Esophagus squamous epithelium (tissue), 5 donors: ENCODE data around the gene SUV39H2. TPM values are rescaled to one million over a fixed set of nuclear protein-coding genes. Genes with fewer than 3 reads are reported as not detected.

Experiments used
- DNase-seq: peaks from one replicate; lab custom pipeline; 2025; lab: John Stamatoyannopoulos, UW
- H3K27ac ChIP-seq, 4 donors: fragments of 200-600 bp; sonication (generic); one replicate each; pipeline ENCODE4 v1.5.1; 2016 to 2019; ENCODE audit warnings: mild to moderate bottlenecking in 1 of 4
- H3K27me3 ChIP-seq, 4 donors: fragments of 200-600 bp; sonication (generic); 1 replicate in 3 of 4; 2 replicates in 1 of 4; pipeline versions ENCODE4 v1.5.1 to v1.6.0; 2017 to 2021; ENCODE audit warnings: antibody characterized with exemption in 1 of 4
- H3K36me3 ChIP-seq, 3 donors: fragments of 200-600 bp; sonication (generic); one replicate each; pipeline ENCODE4 v1.5.1; 2016 to 2019
- H3K4me1 ChIP-seq, 3 donors: fragments of 200-600 bp; sonication (generic); one replicate each; pipeline ENCODE4 v1.5.1; 2017 to 2019
- H3K4me3 ChIP-seq, 4 donors: fragments of 200-600 bp; sonication (generic); 1 replicate in 3 of 4; 2 replicates in 1 of 4; pipeline ENCODE4 v1.5.1; 2016 to 2019; ENCODE audit warnings: mild to moderate bottlenecking in 2 of 4, moderate library complexity in 1 of 4
- H3K9me3 ChIP-seq, 3 donors: fragments of 200-600 bp; sonication (generic); one replicate each; pipeline ENCODE4 v1.5.1; 2016 to 2019
- POLR2A ChIP-seq, 4 donors: fragments of 450-650 bp; IDR thresholded peaks; one replicate each; pipeline ENCODE4 v1.6.1; 2017; ENCODE audit warnings: antibody characterized with exemption in 4 of 4, mild to moderate bottlenecking in 4 of 4, moderate library complexity in 3 of 4
- WGBS, 2 donors: methylation state at CpG; one replicate each; pipeline ENCODE4 v1.1.5; 2018; 5-methylcytosine and 5-hydroxymethylcytosine counted together
- intact Hi-C: fragments of 100-400 bp; cut with DNase I; formaldehyde crosslinking; loops from one replicate; pipeline ENCODE4 v1.15.0; 2022
- total RNA-seq, 4 donors: library from RNA; depleted of rRNA; stranded (reverse); fragments of >200 nt; gene quantifications; one replicate each; pipeline ENCODE4 v1.1.0, GENCODE V29; 2016
- TF ChIP-seq, protein P1 (sequence below), 6 experiments: fragments of 450-650 bp in 4 of 6; fragments of 200-600 bp in 2 of 6; sonication (generic) in 2 of 6; IDR thresholded peaks; one replicate each; pipeline ENCODE4 v1.5.1; 2016 to 2019; ENCODE audit warnings: antibody characterized with exemption in 6 of 6, mild to moderate bottlenecking in 4 of 6, moderate library complexity in 4 of 6
- donor health status: DM: yes; HTN: yes; CAD: no.

Gene SUV39H2
- total RNA-seq, 4 donors from 2014 or later: 5.6 to 13.2 (median 8.9) TPM

DNA sequence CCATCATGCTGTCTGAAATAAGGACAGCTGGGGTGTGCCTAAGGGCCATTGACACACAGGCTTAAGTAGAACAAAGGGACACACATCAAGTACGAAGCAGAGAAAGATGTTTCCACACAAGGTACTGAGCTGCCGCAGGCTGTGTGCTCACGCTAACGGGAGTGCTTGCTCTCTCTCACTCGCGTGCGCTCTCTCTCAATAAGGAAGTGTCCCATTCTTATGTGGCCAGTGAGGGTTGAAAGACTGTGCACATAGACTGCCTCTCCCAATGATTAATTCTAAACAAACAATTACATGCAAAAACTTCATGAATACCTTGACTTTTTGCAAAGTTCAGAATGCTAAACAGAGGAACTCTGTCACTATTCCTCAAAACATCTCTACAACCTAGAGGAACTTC, 45.3 kb downstream of the SUV39H2 start:
- WGBS, 2 donors: 85 to 91% methylated on average over 6 to 7 of the region's 7 CpGs
- no peaks in the 10 kb centered on the region for H3K27me3 ChIP-seq
- intact Hi-C loops: no loop called here
- H3K4me1 ChIP-seq: no peaks in the 10 kb centered on the region
- TF ChIP-seq POLR2A (IDR thresholded peaks at IDR 0.05): no peak
- TF ChIP-seq, protein P1, sequence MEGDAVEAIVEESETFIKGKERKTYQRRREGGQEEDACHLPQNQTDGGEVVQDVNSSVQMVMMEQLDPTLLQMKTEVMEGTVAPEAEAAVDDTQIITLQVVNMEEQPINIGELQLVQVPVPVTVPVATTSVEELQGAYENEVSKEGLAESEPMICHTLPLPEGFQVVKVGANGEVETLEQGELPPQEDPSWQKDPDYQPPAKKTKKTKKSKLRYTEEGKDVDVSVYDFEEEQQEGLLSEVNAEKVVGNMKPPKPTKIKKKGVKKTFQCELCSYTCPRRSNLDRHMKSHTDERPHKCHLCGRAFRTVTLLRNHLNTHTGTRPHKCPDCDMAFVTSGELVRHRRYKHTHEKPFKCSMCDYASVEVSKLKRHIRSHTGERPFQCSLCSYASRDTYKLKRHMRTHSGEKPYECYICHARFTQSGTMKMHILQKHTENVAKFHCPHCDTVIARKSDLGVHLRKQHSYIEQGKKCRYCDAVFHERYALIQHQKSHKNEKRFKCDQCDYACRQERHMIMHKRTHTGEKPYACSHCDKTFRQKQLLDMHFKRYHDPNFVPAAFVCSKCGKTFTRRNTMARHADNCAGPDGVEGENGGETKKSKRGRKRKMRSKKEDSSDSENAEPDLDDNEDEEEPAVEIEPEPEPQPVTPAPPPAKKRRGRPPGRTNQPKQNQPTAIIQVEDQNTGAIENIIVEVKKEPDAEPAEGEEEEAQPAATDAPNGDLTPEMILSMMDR (IDR thresholded peaks at IDR 0.05): no peak
- no peaks in the 10 kb centered on the region for H3K9me3 ChIP-seq
- H3K36me3 ChIP-seq: peaks cover 9 to 100% (median 23%) of the 10 kb centered on the region in 3 donors
- no peak overlapping the region for H3K27ac ChIP-seq
- no peak overlapping the region for H3K4me3 ChIP-seq
- no peak for DNase-seq

DNA sequence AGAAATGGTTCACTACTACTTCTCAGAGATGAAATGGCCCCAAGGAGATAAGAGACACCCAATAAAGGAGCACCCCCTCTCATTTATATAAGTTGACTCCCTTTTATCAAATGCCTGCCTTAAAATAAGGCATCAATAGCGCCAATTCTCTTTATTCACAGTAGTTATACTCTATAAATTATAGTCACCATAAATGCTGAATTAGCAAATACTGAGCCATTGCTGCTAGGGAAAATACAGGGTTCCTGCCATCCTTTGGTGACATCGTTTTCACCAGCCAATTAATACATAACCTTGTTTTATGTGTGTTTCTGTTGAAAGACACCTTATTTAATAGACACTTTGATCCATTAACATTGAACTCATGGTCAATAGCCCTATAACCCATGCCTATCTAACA, 46.6 kb downstream of the SUV39H2 start:
- Histone ChIP-seq H3K4me1 (no peaks in the 10 kb centered on the region), H3K27me3 (no peaks in the 10 kb centered on the region), H3K27ac (no peak overlapping the region), H3K9me3 (no peaks in the 10 kb centered on the region), H3K36me3 (peaks cover 8 to 100% (median 20%) of the 10 kb centered on the region in 3 donors), H3K4me3 (no peak overlapping the region)
- TF ChIP-seq, protein P1 (IDR thresholded peaks at IDR 0.05): no peak
- no peak for TF ChIP-seq POLR2A (IDR thresholded peaks at IDR 0.05)
- DNase-seq: no peak
- intact Hi-C loops: no loop called here
- 95 to 98% methylated on average over 2 of the region's 2 CpGs for WGBS, 2 donors

DNA sequence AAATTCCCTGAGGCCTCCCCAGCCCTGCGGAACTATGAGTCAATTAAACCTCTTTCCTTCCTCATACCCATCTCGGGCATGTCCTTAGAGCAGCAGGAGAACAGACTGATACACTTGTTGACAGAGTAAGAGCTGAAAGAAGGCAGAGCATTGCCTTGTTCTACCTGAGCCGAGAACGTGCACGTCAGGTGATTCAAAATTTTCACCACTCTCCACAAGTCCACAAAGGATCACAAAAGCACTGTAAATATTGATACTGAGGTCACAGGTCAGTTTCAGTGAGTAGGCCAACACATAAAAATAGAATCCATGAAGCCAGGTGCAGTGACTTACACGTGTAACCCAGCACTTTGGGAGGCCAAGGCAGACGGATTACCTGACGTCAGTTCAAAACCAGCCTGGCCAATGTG, 47.4 kb downstream of the SUV39H2 start:
- no peak for DNase-seq
- Histone ChIP-seq H3K9me3 (no peaks in the 10 kb centered on the region), H3K27me3 (no peaks in the 10 kb centered on the region), H3K36me3 (peaks cover 0 to 100% (median 18%) of the 10 kb centered on the region in 3 donors), H3K27ac (peak overlapping the region in 2 of 4 donors; percentile 5 to 14), H3K4me1 (no peaks in the 10 kb centered on the region), H3K4me3 (no peak overlapping the region)
- no peak for TF ChIP-seq POLR2A (IDR thresholded peaks at IDR 0.05)
- TF ChIP-seq, protein P1 (IDR thresholded peaks at IDR 0.05): no peak
- WGBS, 2 donors: 61 to 71% methylated on average over 8 of the region's 8 CpGs
- intact Hi-C loops: no loop called here

DNA sequence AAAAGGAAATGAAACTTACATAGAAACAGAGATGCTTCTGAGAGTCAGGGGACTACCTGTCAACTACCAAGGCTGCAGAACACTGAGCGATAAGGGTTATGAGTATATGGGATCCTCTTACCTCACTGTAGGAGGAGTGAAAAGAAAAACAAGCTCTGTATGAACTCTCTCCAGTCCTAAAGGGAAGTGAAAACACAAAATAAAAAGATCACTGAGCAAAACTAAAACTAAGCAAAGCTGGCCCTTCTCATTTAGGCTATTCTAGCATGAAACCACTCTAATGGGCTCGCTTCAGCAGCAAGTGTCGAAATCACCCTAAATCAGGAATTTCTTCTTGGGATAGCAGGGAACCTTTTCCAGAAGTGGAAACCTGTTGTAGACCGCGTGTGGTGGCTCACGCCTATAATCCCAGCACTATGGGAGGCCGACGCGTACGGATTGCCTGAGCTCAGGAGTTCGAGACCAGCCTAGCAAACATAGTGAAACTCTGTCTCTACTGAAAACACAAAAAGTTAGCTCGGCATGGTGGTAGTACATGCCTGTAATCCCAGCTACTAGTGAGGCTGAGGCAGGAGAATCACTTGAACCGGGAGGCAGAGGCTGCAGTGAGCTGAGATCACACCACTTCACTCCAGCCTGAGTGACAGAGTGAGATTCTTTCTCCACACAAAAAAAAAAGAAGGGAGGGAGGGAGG, 48.2 kb downstream of the SUV39H2 start:
- no peak overlapping the region for H3K4me3 ChIP-seq
- TF ChIP-seq POLR2A (IDR thresholded peaks at IDR 0.05): no peak
- TF ChIP-seq, protein P1 (IDR thresholded peaks at IDR 0.05): no peak
- H3K9me3 ChIP-seq: no peaks in the 10 kb centered on the region
- peaks cover 0 to 100% (median 14%) of the 10 kb centered on the region in 3 donors for H3K36me3 ChIP-seq
- intact Hi-C loops: no loop called here
- no peaks in the 10 kb centered on the region for H3K27me3 ChIP-seq
- DNase-seq: no peak
- no peaks in the 10 kb centered on the region for H3K4me1 ChIP-seq
- WGBS, 2 donors: 84 to 90% methylated on average over 11 to 13 of the region's 13 CpGs
- H3K27ac ChIP-seq: peak overlapping the region in 2 of 4 donors; percentile 5 to 30

DNA sequence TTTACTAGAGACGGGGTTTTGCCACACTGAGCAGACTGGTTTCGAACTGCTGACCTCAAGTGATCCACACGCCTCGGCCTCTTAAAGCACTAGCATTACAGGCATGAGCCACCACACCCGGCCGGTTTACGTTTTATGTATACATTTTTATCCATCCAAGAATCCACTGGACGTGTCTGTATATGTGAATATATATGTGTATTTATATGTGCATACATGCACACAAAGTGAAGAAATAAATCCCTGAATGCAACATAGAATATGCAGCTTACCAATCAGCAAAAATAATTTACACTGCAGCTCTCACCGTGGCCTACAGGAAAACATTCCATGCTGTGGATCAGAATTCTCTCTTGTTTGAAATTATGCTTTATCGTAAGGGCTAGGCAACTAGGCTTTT, 51.9 kb downstream of the SUV39H2 start:
- H3K27me3 ChIP-seq: no peaks in the 10 kb centered on the region
- no peak for DNase-seq
- intact Hi-C loops: no loop called here
- no peak overlapping the region for H3K27ac ChIP-seq
- H3K9me3 ChIP-seq: no peaks in the 10 kb centered on the region
- 93 to 97% methylated on average over 10 of the region's 10 CpGs for WGBS, 2 donors
- H3K36me3 ChIP-seq: peaks cover 0 to 100% (median 42%) of the 10 kb centered on the region in 3 donors
- TF ChIP-seq, protein P1 (IDR thresholded peaks at IDR 0.05): no peak
- TF ChIP-seq POLR2A (IDR thresholded peaks at IDR 0.05): no peak
- no peak overlapping the region for H3K4me3 ChIP-seq
- H3K4me1 ChIP-seq: no peaks in the 10 kb centered on the region
